Uterus (tissue), 4 donors: ENCODE results near the gene SLC22A8. TPM values are rescaled to one million over a fixed set of nuclear protein-coding genes. Genes with fewer than 3 reads are reported as not detected.
A peak's percentile ranks its signal among the peaks of the same experiment; 100 is the strongest.
"Not testable (repeated sequence)": the region's sequence is repeated elsewhere in the genome, so short reads cannot be mapped to it uniquely, and the experiment has no call there.

Experiments used
- DNase-seq, 2 donors: peaks; one replicate each; pipeline ENCODE4 v3.0.0-alpha.2; 2019 to 2020
- H3K27ac ChIP-seq, 2 donors: fragments of 200-600 bp; sonication (generic); 1 replicate in 1 of 2; 2 replicates in 1 of 2; pipeline ENCODE4 v1.5.1; 2016 to 2018
- H3K27me3 ChIP-seq, 2 donors: fragments of 200-600 bp; sonication (generic); one replicate each; pipeline ENCODE4 v1.5.1; 2018 to 2019; ENCODE audit warnings: control low read depth in 1 of 2
- H3K36me3 ChIP-seq, 2 donors: fragments of 200-600 bp; sonication (generic); one replicate each; pipeline ENCODE4 v1.5.1; 2019; ENCODE audit warnings: control low read depth in 1 of 2
- H3K4me1 ChIP-seq, 2 donors: fragments of 200-600 bp; sonication (generic); one replicate each; pipeline ENCODE4 v1.5.1; 2018 to 2019; ENCODE audit warnings: control low read depth in 1 of 2
- H3K4me3 ChIP-seq, 2 donors: fragments of 200-600 bp; sonication (generic); 1 replicate in 1 of 2; 2 replicates in 1 of 2; pipeline ENCODE4 v1.5.1; 2018 to 2019; ENCODE audit warnings: mild to moderate bottlenecking in 1 of 2
- H3K9me3 ChIP-seq, 2 donors: fragments of 200-600 bp; sonication (generic); one replicate each; pipeline ENCODE4 v1.5.1; 2019; ENCODE audit warnings: control low read depth in 1 of 2
- CTCF ChIP-seq, 4 experiments: fragments of 200-600 bp in 2 of 4; fragments of 450-650 bp in 2 of 4; sonication (generic) in 2 of 4; IDR thresholded peaks; one replicate each; pipeline ENCODE4 v1.5.1; 2016 to 2019; ENCODE audit warnings: antibody characterized with exemption in 4 of 4, mild to moderate bottlenecking in 2 of 4, moderate library complexity in 1 of 4
- POLR2A ChIP-seq, 2 donors: fragments of 450-650 bp; IDR thresholded peaks; one replicate each; pipeline ENCODE4 v1.6.1; 2016; ENCODE audit warnings: antibody characterized with exemption in 2 of 2, mild to moderate bottlenecking in 1 of 2, moderate library complexity in 1 of 2
- intact Hi-C: fragments of 100-400 bp; cut with DNase I; formaldehyde crosslinking; loops from one replicate; pipeline ENCODE4 v1.15.1; 2023; ENCODE audit warnings: low total_unique reads
- total RNA-seq, 4 donors: library from RNA; depleted of rRNA in 3 of 4; stranded (reverse); fragments of >200 nt in 3 of 4; gene quantifications; one replicate each; pipeline versions ENCODE4 v1.1.0 to v1.2.4, GENCODE V29; 2014 to 2023
- donor health status: DM: yes; HTN: yes; CAD: no.

The SLC22A8 gene
- not detected for total RNA-seq

GRCh38 chr11:63015521-63016215 is at the start of gene SLC22A8:
Gene SLC22A8, minus strand, starts transcription at chr11:63015841. Its CDS starts 883 bp downstream, at chr11:63014958.
- no peak within 1 kb of the TSS for H3K27ac ChIP-seq
- no peak for DNase-seq
- intact Hi-C loops = no loop called here

GRCh38 chr11:63046203-63046602 is 30.6 kb upstream of the SLC22A8 start:
- H3K4me3 ChIP-seq, H3K36me3 ChIP-seq, H3K27ac ChIP-seq, H3K27me3 ChIP-seq, H3K9me3 ChIP-seq, intact Hi-C loops, DNase-seq, H3K4me1 ChIP-seq: not testable (repeated sequence)

More at GRCh38 chr11:63015521-63016215, at the start of gene SLC22A8:
- TF ChIP-seq CTCF (IDR thresholded peaks at IDR 0.05) (no peak), POLR2A (IDR thresholded peaks at IDR 0.05) (no peak)
- Histone ChIP-seq H3K27me3 (no peaks in the 10 kb centered on the region), H3K4me1 (no peaks in the 10 kb centered on the region), H3K9me3 (no peaks in the 10 kb centered on the region), H3K36me3 (no peaks in the 10 kb centered on the region), H3K4me3 (no peak within 1 kb of the TSS)

- intact Hi-C loops = no loop called here
- no peak overlapping the region for H3K27ac ChIP-seq
- TF ChIP-seq POLR2A (IDR thresholded peaks at IDR 0.05) (no peak), CTCF (IDR thresholded peaks at IDR 0.05) (no peak)
- H3K27me3 ChIP-seq = no peaks in the 10 kb centered on the region
- H3K36me3 ChIP-seq = no peaks in the 10 kb centered on the region
- H3K9me3 ChIP-seq = no peaks in the 10 kb centered on the region
- no peak for DNase-seq
- H3K4me3 ChIP-seq = no peak overlapping the region
- no peaks in the 10 kb centered on the region for H3K4me1 ChIP-seq
Observed at GRCh38 chr11:63042596-63042995, 27.0 kb upstream of the SLC22A8 start.

GRCh38 chr11:63032457-63032856 is 16.8 kb upstream of the SLC22A8 start:
- no peak for DNase-seq
- TF ChIP-seq CTCF (IDR thresholded peaks at IDR 0.05) = no peak
- no peak for TF ChIP-seq POLR2A (IDR thresholded peaks at IDR 0.05)
- Histone ChIP-seq H3K27me3 (no peaks in the 10 kb centered on the region), H3K4me1 (no peaks in the 10 kb centered on the region), H3K9me3 (no peaks in the 10 kb centered on the region), H3K4me3 (no peak overlapping the region), H3K36me3 (no peaks in the 10 kb centered on the region), H3K27ac (no peak overlapping the region)
- intact Hi-C loops = no loop called here

GRCh38 chr11:63023841-63024648 is 8.4 kb upstream of the SLC22A8 start:
- Histone ChIP-seq H3K4me3 (no peak overlapping the region), H3K27ac (no peak overlapping the region)
- TF ChIP-seq CTCF (IDR thresholded peaks at IDR 0.05) (peak; percentile 98 to 100 (median 99)), POLR2A (IDR thresholded peaks at IDR 0.05) (no peak)

More at GRCh38 chr11:63023841-63024648, 8.4 kb upstream of the SLC22A8 start:
- Histone ChIP-seq H3K27me3 (no peaks in the 10 kb centered on the region), H3K9me3 (no peaks in the 10 kb centered on the region), H3K4me1 (no peaks in the 10 kb centered on the region), H3K36me3 (no peaks in the 10 kb centered on the region)
- peak; percentile 84 to 85 for DNase-seq
- intact Hi-C loops = loop anchor here (2.0 to 10.0 kb wide), 2 partner anchors 117 to 1089 kb away; no protein-coding TSS in a partner anchor
